H1 (cell line): ENCODE results near the gene CITED4. TPM values are rescaled to one million over a fixed set of nuclear protein-coding genes. Genes with fewer than 3 reads are reported as not detected.

Experiments used
- CTCF ChIA-PET: fragments of 300-600 bp; sonication (Branson Sonifier 250); formaldehyde crosslinking; loops from one replicate; lab custom pipeline; 2021; ENCODE audit not compliant: partially characterized antibody; lab: Charles Lee
- POLR2A ChIA-PET: fragments of 300-600 bp; sonication (Branson Sonifier 250); formaldehyde crosslinking; loops from one replicate; lab custom pipeline; 2021; ENCODE audit warnings: inconsistent platforms; ENCODE audit not compliant: partially characterized antibody; lab: Charles Lee
- DNase-seq, 2 experiments: peaks; one replicate each; pipeline versions ENCODE4 v3.0.0 to v3.0.0-alpha.2; 2010 to 2022; ENCODE audit warnings: low spot score in 2 of 2, low read depth in 1 of 2, mixed read lengths in 1 of 2
- FAIRE-seq: peaks from 2 replicates; lab custom pipeline; 2011; peaks lifted over from hg19 to GRCh38; lab: Jason Lieb, UNC
- H2AFZ ChIP-seq: 2 replicates; pipeline ENCODE4 v1.8.1; 2012; ENCODE audit warnings: low read length, inconsistent platforms
- H2AK5ac ChIP-seq: 2 replicates; pipeline ENCODE4 v1.6.1; 2013; ENCODE audit warnings: low read depth, low read length
- H2BK120ac ChIP-seq: replicated peaks from 2 replicates; pipeline ENCODE3; 2013; ENCODE audit warnings: low read depth, low read length, inconsistent platforms
- H2BK12ac ChIP-seq: 2 replicates; pipeline ENCODE4 v1.6.1; 2013; ENCODE audit warnings: low read depth, low read length
- H2BK15ac ChIP-seq: 2 replicates; pipeline ENCODE4 v1.6.1; 2013; ENCODE audit warnings: low read length
- H2BK20ac ChIP-seq: 2 replicates; pipeline ENCODE4 v1.6.1; 2013; ENCODE audit warnings: low read length
- H2BK5ac ChIP-seq: 2 replicates; pipeline ENCODE4 v1.6.1; 2013; ENCODE audit warnings: low read depth, low read length
- H3K14ac ChIP-seq: 2 replicates; pipeline ENCODE4 v1.6.1; 2013; ENCODE audit warnings: inconsistent platforms; ENCODE audit not compliant: insufficient read length
- H3K18ac ChIP-seq: 2 replicates; pipeline ENCODE4 v1.6.1; 2013; ENCODE audit warnings: low read length; ENCODE audit errors: extremely low read depth
- H3K23ac ChIP-seq: 2 replicates; pipeline ENCODE4 v1.6.1; 2013; ENCODE audit warnings: inconsistent platforms; ENCODE audit not compliant: insufficient read length
- H3K23me2 ChIP-seq: 2 replicates; pipeline ENCODE4 v1.6.1; 2013; ENCODE audit warnings: low read depth, low read length
- H3K27ac ChIP-seq: 2 replicates; pipeline ENCODE4 v1.6.1; 2011; ENCODE audit warnings: low read depth, low read length, inconsistent platforms
- H3K27me3 ChIP-seq, 4 experiments: replicated peaks in 1 of 4; 1 replicate in 1 of 4; 2 replicates in 3 of 4; pipeline versions ENCODE4 v1.6.1 to v1.8.1; 2011 to 2013; ENCODE audit warnings: low read length in 3 of 4, mild to moderate bottlenecking in 3 of 4, inconsistent platforms in 2 of 4, mixed read lengths in 2 of 4, moderate library complexity in 1 of 4; ENCODE audit not compliant: control insufficient read depth in 3 of 4, insufficient read depth in 3 of 4; ENCODE audit errors: extremely low read depth in 1 of 4
- H3K36me3 ChIP-seq, 4 experiments: 2 replicates each; pipeline versions ENCODE4 v1.6.1 to v1.8.1; 2011 to 2013; ENCODE audit warnings: mild to moderate bottlenecking in 4 of 4, low read length in 3 of 4, moderate library complexity in 2 of 4, control low read depth in 1 of 4, inconsistent platforms in 1 of 4; ENCODE audit not compliant: insufficient read depth in 4 of 4, control insufficient read depth in 2 of 4
- H3K4ac ChIP-seq: replicated peaks from 2 replicates; pipeline ENCODE3; 2013; ENCODE audit warnings: low read length, low read depth, mixed read lengths, inconsistent platforms; ENCODE audit not compliant: insufficient read length
- H3K4me1 ChIP-seq, 4 experiments: replicated peaks in 1 of 4; 1 replicate in 1 of 4; 2 replicates in 3 of 4; pipeline versions ENCODE4 v1.6.1 to v1.8.1; 2011 to 2013; ENCODE audit warnings: low read length in 3 of 4, inconsistent platforms in 2 of 4, mixed read lengths in 1 of 4; ENCODE audit not compliant: insufficient read depth in 4 of 4, control insufficient read depth in 3 of 4
- H3K4me2 ChIP-seq, 2 experiments: 2 replicates each; pipeline versions ENCODE4 v1.6.1 to v1.8.1; 2011 to 2013; ENCODE audit warnings: low read depth in 2 of 2, low read length in 2 of 2, control low read depth in 1 of 2, inconsistent platforms in 1 of 2, mild to moderate bottlenecking in 1 of 2; ENCODE audit not compliant: insufficient read depth in 1 of 2
- H3K4me3 ChIP-seq, 4 experiments: fragments of 200-600, 300-600 bp in 1 of 4; sonication (generic), shearing (Covaris generic), sonication (Bioruptor Twin) in 1 of 4; 2 replicates each; pipeline versions ENCODE4 v1.5.1 to v1.8.1; 2011 to 2016; ENCODE audit warnings: low read length in 4 of 4, low read depth in 3 of 4, control low read depth in 2 of 4, inconsistent platforms in 2 of 4, mild to moderate bottlenecking in 2 of 4, mixed read lengths in 1 of 4, moderate library complexity in 1 of 4; ENCODE audit not compliant: insufficient read depth in 2 of 4; ENCODE audit errors: extremely low read depth in 1 of 4
- H3K56ac ChIP-seq: replicated peaks from 2 replicates; pipeline ENCODE3; 2013; ENCODE audit warnings: low read depth, mild to moderate bottlenecking, mixed read lengths, low read length, inconsistent platforms; ENCODE audit not compliant: insufficient read length
- H3K79me1 ChIP-seq: 2 replicates; pipeline ENCODE4 v1.6.1; 2013; ENCODE audit warnings: low read depth, low read length, control low read depth
- H3K79me2 ChIP-seq, 2 experiments: 2 replicates each; pipeline versions ENCODE4 v1.6.1 to v1.8.1; 2012 to 2013; ENCODE audit warnings: low read length in 2 of 2, mild to moderate bottlenecking in 2 of 2, inconsistent platforms in 1 of 2; ENCODE audit not compliant: insufficient read depth in 2 of 2, control insufficient read depth in 1 of 2
- H3K9ac ChIP-seq, 4 experiments: replicated peaks in 1 of 4; 1 replicate in 1 of 4; 2 replicates in 3 of 4; pipeline versions ENCODE4 v1.6.1 to v1.8.1; 2011 to 2013; ENCODE audit warnings: low read depth in 3 of 4, low read length in 3 of 4, control low read depth in 2 of 4, mild to moderate bottlenecking in 2 of 4, moderate library complexity in 2 of 4, inconsistent platforms in 1 of 4; ENCODE audit errors: extremely low read depth in 1 of 4
- H3K9me3 ChIP-seq, 2 experiments: 2 replicates each; pipeline versions ENCODE4 v1.6.1 to v1.8.1; 2012 to 2013; ENCODE audit warnings: mild to moderate bottlenecking in 2 of 2, moderate library complexity in 2 of 2, control low read depth in 1 of 2, inconsistent platforms in 1 of 2, low read depth in 1 of 2, low read length in 1 of 2, mixed read lengths in 1 of 2; ENCODE audit not compliant: insufficient read depth in 2 of 2
- H4K20me1 ChIP-seq, 2 experiments: replicated peaks in 1 of 2; 2 replicates each; pipeline versions ENCODE3 to v1.8.1; 2011 to 2013; ENCODE audit warnings: inconsistent platforms in 2 of 2, low read length in 2 of 2, mild to moderate bottlenecking in 1 of 2; ENCODE audit not compliant: insufficient read depth in 2 of 2, control insufficient read depth in 1 of 2
- H4K5ac ChIP-seq: 2 replicates; pipeline ENCODE4 v1.6.1; 2013; ENCODE audit warnings: low read length, low read depth, mixed read lengths, inconsistent platforms; ENCODE audit not compliant: insufficient read length
- H4K8ac ChIP-seq: 2 replicates; pipeline ENCODE4 v1.8.0; 2013; ENCODE audit warnings: mild to moderate bottlenecking, moderate library complexity, low read length, inconsistent platforms; ENCODE audit not compliant: insufficient read depth; ENCODE audit errors: extremely low read depth
- H4K91ac ChIP-seq: replicated peaks from 2 replicates; pipeline ENCODE3; 2013; ENCODE audit warnings: low read length, mixed read lengths, inconsistent platforms; ENCODE audit not compliant: insufficient read length
- EZH2 ChIP-seq: fragments of 200-600 bp; sonication (generic); IDR thresholded peaks from 2 replicates; pipeline ENCODE4 v1.7.1; 2012; ENCODE audit warnings: low read depth, mild to moderate bottlenecking, moderate library complexity, low read length, inconsistent platforms; ENCODE audit not compliant: severe bottlenecking
- KDM1A ChIP-seq: fragments of 200-600, 300-600 bp; sonication (generic); IDR thresholded peaks from 2 replicates; pipeline ENCODE4 v1.7.1; 2016; ENCODE audit warnings: mild to moderate bottlenecking, low read length, borderline replicate concordance
- MAX ChIP-seq: IDR thresholded peaks from 2 replicates; pipeline ENCODE4 v1.6.1; 2012; ENCODE audit warnings: inconsistent platforms
- RFX5 ChIP-seq: IDR thresholded peaks from 2 replicates; pipeline ENCODE4 v1.6.1; 2011; ENCODE audit warnings: low read depth, low read length, improper control_type of control experiment, borderline replicate concordance
- SIRT6 ChIP-seq: IDR thresholded peaks from one replicate; pipeline ENCODE4 v1.7.1; 2012; ENCODE audit warnings: low read length, inconsistent platforms
- SP1 ChIP-seq: IDR thresholded peaks from 2 replicates; pipeline ENCODE4 v1.6.1; 2011; ENCODE audit warnings: low read depth, low read length
- TBP ChIP-seq: IDR thresholded peaks from 2 replicates; pipeline ENCODE4 v1.6.1; 2011; ENCODE audit warnings: low read depth, low read length, improper control_type of control experiment
- WGBS, 2 experiments: shearing (Covaris generic) in 1 of 2; methylation state at CpG; one replicate each; pipeline versions ENCODE4 v1.1.6 to v1.1.7; 2013 to 2015; ENCODE audit warnings: low lambda C conversion rate in 2 of 2, mixed read lengths in 2 of 2, inconsistent platforms in 1 of 2, low coverage in 1 of 2, missing lambda C conversion rate in 1 of 2; ENCODE audit not compliant: insufficient replicate concordance in 2 of 2, insufficient coverage in 1 of 2, insufficient read length in 1 of 2; ENCODE audit errors: extremely low coverage in 1 of 2, missing lambda C conversion rate in 1 of 2; 5-methylcytosine and 5-hydroxymethylcytosine counted together
- polyA plus RNA-seq, 7 experiments: library from polyadenylated mRNA; depleted of rRNA in 3 of 7; stranded (reverse) in 5 of 7; unstranded in 2 of 7; fragments of >200 nt in 5 of 7; fragments of 200-250 nt in 2 of 7; gene quantifications; 1 replicate in 5 of 7; 2 replicates in 1 of 7; 4 replicates in 1 of 7; pipeline versions ENCODE4 v1.2.1 to v1.2.3, GENCODE V29; 2011 to 2013; ENCODE audit warnings: missing spikeins in 2 of 7, mixed read lengths in 2 of 7
- total RNA-seq: library from RNA; stranded (reverse); fragmentation: NEBNext Ultra II Directional; extraction: Animal tissue kit (Norgen Biotek cat#: 25700); gene quantifications from 2 replicates; pipeline ENCODE4 v1.2.1, GENCODE V29; 2021
- TF ChIP-seq, protein P1 (sequence below): IDR thresholded peaks from 2 replicates; pipeline ENCODE4 v1.6.1; 2012; ENCODE audit warnings: low read length, inconsistent platforms

Gene CITED4
- total and polyA plus RNA-seq, 2 of the 8 experiments (the other 6 are each of a cell fraction or from before 2014, with no cell fraction given) = 5.4 to 16.3 TPM

DNA sequence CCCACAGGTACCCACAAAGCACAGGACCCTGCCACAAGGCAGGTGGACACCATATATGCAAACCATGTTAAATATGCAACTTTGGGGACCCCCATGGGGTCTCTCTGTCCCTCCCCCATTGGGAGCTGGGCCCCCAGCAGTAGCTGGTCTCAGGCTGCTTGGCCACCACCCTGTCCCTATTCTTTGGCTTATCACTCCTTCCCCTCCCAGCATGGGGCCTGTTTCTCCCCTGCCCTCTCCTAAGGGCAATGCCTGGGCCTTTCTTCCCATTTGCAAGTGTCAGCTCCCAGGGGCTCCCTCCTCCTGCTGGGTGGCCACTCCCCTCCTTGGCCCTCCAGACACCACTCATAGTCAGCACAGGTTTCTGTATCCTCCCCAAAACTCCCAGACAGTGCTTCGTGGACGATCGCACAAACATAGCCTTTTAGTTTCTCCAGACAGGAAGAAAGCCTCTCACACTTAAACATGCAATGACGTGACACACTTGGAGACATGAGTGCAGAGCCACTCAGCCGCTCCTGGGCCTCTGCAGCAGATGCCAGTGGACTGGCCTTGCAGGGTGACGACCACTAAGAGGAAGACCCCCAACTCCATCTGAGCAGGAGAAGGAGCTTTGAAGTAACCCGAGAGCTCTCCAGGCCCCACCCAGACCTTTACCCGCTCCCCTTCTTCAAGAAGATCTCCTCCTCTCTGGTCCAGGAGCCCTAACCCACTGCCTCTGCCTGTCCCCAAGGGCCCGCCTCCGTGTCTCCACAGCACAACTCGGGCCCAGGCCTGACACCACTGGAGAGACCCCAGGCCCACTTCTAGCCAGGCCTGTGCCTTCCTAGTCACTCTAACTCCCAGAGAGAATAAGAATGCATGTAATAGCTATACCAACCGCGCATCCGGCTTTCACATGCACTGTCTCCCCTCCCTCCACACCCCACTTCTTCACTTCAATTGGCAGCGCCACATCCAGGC lies 22.9 kb downstream of the CITED4 start:
- Histone ChIP-seq H2BK15ac (0 out of 2 replicates have a peak overlapping the region, but pooled peaks have one; percentile 29), H3K56ac (no peak overlapping the region), H3K4me3 (no peak overlapping the region), H4K5ac (no peak overlapping the region), H3K27me3 (no peaks in the 10 kb centered on the region; a peak in 1 of 7 replicates), H3K9me3 (no peaks in the 10 kb centered on the region), H3K27ac (no peak overlapping the region), H2BK120ac (no peak overlapping the region), H3K23me2 (no peaks in the 10 kb centered on the region)
- CTCF ChIA-PET = interaction anchor here (0.8 to 3.2 kb wide), 13 partner anchors 10 to 186 kb away, joined by 3 to 28 read pairs (median 3); no protein-coding TSS in a partner anchor
- no peak for FAIRE-seq
- 93% methylated on average over 15 of the region's 15 CpGs; no CpG with 5 or more reads in 1 of the 2 experiments for WGBS, 2 experiments
- TF ChIP-seq TBP (no peak), SP1 (no peak), RFX5 (no peak), EZH2 (no peak), KDM1A (no peak), MAX (no peak), SIRT6 (no peak)
- TF ChIP-seq, protein P1, sequence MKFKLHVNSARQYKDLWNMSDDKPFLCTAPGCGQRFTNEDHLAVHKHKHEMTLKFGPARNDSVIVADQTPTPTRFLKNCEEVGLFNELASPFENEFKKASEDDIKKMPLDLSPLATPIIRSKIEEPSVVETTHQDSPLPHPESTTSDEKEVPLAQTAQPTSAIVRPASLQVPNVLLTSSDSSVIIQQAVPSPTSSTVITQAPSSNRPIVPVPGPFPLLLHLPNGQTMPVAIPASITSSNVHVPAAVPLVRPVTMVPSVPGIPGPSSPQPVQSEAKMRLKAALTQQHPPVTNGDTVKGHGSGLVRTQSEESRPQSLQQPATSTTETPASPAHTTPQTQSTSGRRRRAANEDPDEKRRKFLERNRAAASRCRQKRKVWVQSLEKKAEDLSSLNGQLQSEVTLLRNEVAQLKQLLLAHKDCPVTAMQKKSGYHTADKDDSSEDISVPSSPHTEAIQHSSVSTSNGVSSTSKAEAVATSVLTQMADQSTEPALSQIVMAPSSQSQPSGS = no peak
- TF ChIP-seq, all 59 proteins: peak for 0
- Histone ChIP-seq H3K79me1 (no peaks in the 10 kb centered on the region), H2AK5ac (no peak overlapping the region), H4K8ac (peak overlapping the region; percentile 15; the same call in 1 of the 2 replicates), H3K23ac (no peak overlapping the region), H3K9ac (no peak overlapping the region), H3K4me1 (no peaks in the 10 kb centered on the region; a peak in 1 of 7 replicates), H3K14ac (no peak overlapping the region), H2BK20ac (no peak overlapping the region), H4K20me1 (no peaks in the 10 kb centered on the region), H3K36me3 (peaks cover 0 to 5% (median 0%) of the 10 kb centered on the region in 4 experiments; a peak in 1 of 8 replicates), H3K4me2 (no peak overlapping the region), H3K18ac (no peak overlapping the region), H2AFZ (no peak overlapping the region), H3K79me2 (no peaks in the 10 kb centered on the region), H2BK5ac (no peak overlapping the region), H2BK12ac (no peak overlapping the region), H4K91ac (no peak overlapping the region), H3K4ac (no peak overlapping the region)
- POLR2A ChIA-PET = interaction anchor here (1.3 to 1.5 kb wide), 2 partner anchors 9 to 141 kb away, joined by 3 to 4 read pairs; partner anchors contain the start of gene CTPS1
- no peak for DNase-seq
